ENCODE results near the gene NGFR. TPM values are rescaled to one million over a fixed set of nuclear protein-coding genes. Genes with fewer than 3 reads are reported as not detected.
A peak's percentile ranks its signal among the peaks of the same experiment; 100 is the strongest.
"Not testable (repeated sequence)": the region's sequence is repeated elsewhere in the genome, so short reads cannot be mapped to it uniquely, and the experiment has no call there.

Gene NGFR
- total RNA-seq, 2 donors from 2014 or later: 13.9 to 22.5 TPM

GRCh38 chr17:49497148-49498028, 2.3 kb downstream of the NGFR start:
- no peak for ATAC-seq (ENCODE audit: insufficient number of reproducible peaks, low FRiP score, low read depth)
- no peaks in the 10 kb centered on the region for H3K36me3 ChIP-seq
- peak; percentile 49 for DNase-seq (ENCODE audit: low spot score)
- no peaks in the 10 kb centered on the region for H3K27me3 ChIP-seq (replicated peaks; ENCODE audit: insufficient read depth)
- no peak overlapping the region for H3K27ac ChIP-seq
- TF ChIP-seq, protein P1, sequence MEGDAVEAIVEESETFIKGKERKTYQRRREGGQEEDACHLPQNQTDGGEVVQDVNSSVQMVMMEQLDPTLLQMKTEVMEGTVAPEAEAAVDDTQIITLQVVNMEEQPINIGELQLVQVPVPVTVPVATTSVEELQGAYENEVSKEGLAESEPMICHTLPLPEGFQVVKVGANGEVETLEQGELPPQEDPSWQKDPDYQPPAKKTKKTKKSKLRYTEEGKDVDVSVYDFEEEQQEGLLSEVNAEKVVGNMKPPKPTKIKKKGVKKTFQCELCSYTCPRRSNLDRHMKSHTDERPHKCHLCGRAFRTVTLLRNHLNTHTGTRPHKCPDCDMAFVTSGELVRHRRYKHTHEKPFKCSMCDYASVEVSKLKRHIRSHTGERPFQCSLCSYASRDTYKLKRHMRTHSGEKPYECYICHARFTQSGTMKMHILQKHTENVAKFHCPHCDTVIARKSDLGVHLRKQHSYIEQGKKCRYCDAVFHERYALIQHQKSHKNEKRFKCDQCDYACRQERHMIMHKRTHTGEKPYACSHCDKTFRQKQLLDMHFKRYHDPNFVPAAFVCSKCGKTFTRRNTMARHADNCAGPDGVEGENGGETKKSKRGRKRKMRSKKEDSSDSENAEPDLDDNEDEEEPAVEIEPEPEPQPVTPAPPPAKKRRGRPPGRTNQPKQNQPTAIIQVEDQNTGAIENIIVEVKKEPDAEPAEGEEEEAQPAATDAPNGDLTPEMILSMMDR (IDR thresholded peaks at IDR 0.05): no peak
- peak overlapping the region; percentile 77 for H3K4me3 ChIP-seq
- no peaks in the 10 kb centered on the region for H3K9me3 ChIP-seq
- peaks cover 18 to 29% of the 10 kb centered on the region in 2 donors for H3K4me1 ChIP-seq (ENCODE audit: control insufficient read depth in 1 of 2, low read depth in 2 of 2)

DNA sequence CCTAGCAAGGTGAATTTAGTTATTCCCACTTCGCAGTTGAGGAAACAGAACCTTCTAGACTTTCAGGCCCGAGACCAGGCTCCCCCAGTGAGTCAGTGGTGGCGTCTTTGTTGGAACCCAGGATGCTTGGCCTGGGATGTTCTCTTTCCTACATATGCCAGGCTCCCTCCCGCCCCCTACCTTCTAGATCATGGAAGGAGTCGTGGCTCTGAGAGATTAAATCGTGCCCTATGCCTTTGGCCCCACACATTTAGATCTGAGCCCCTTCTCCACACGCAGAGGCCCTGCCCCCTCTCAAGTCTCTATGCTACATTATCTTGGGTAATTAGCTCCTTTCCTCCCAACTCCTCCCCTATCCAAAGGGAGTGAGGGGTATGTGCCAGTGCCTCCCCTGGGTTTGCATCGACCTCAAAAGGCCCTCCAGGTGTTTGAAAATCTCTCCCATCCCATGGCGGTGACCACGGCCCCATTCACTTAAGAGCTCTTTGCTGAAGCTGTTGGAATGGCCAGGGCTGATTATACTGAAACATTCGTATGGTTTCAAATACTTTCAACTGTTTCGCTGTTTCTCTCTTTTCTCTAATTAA, 3.0 kb downstream of the NGFR start:
- Histone ChIP-seq H3K27me3 (replicated peaks; ENCODE audit: insufficient read depth) (no peaks in the 10 kb centered on the region), H3K4me3 (peak overlapping the region; percentile 77), H3K4me1 (ENCODE audit: control insufficient read depth in 1 of 2, low read depth in 2 of 2) (peaks cover 18 to 29% of the 10 kb centered on the region in 2 donors), H3K36me3 (no peaks in the 10 kb centered on the region), H3K9me3 (no peaks in the 10 kb centered on the region), H3K27ac (no peak overlapping the region)
- TF ChIP-seq, protein P1 (IDR thresholded peaks at IDR 0.05): no peak
- DNase-seq (ENCODE audit: low spot score) (no peak), ATAC-seq (ENCODE audit: insufficient number of reproducible peaks, low FRiP score, low read depth) (no peak)

DNA sequence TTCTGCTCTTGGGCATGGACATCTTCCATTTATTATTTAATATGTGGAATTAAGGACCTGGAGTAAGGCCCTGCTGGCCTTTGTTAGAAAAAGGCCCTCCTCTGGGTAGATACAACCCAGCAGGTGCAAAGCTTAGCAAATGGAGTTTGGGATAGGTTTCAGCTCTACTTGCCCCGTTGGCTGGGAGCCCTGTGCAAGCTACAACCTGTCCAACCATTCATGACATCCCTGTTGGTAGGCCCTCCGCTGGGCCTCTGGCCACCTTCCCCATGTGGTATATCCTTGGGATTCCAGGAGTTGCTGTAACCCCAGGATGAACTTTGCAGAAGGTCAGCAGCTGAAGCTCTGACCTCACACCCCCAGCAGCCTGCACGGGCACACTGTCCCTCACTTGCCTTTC, 6.4 kb downstream of the NGFR start:
- peaks cover 8 to 16% of the 10 kb centered on the region in 2 donors for H3K4me1 ChIP-seq (ENCODE audit: control insufficient read depth in 1 of 2, low read depth in 2 of 2)
- DNase-seq (ENCODE audit: low spot score): no peak
- no peak overlapping the region for H3K4me3 ChIP-seq
- H3K27me3 ChIP-seq (replicated peaks; ENCODE audit: insufficient read depth): no peaks in the 10 kb centered on the region
- ATAC-seq (ENCODE audit: insufficient number of reproducible peaks, low FRiP score, low read depth): no peak
- no peaks in the 10 kb centered on the region for H3K36me3 ChIP-seq
- TF ChIP-seq, protein P1 (IDR thresholded peaks at IDR 0.05): no peak
- H3K27ac ChIP-seq: no peak overlapping the region
- no peaks in the 10 kb centered on the region for H3K9me3 ChIP-seq

GRCh38 chr17:49502254-49502653, 7.2 kb downstream of the NGFR start:
- DNase-seq (ENCODE audit: low spot score): no peak
- Histone ChIP-seq H3K36me3 (no peaks in the 10 kb centered on the region), H3K4me3 (no peak overlapping the region), H3K4me1 (ENCODE audit: control insufficient read depth in 1 of 2, low read depth in 2 of 2) (peaks cover 4 to 8% of the 10 kb centered on the region in 2 donors), H3K9me3 (no peaks in the 10 kb centered on the region), H3K27ac (no peak overlapping the region), H3K27me3 (replicated peaks; ENCODE audit: insufficient read depth) (no peaks in the 10 kb centered on the region)
- TF ChIP-seq, protein P1 (IDR thresholded peaks at IDR 0.05): no peak
- ATAC-seq (ENCODE audit: insufficient number of reproducible peaks, low FRiP score, low read depth): no peak

GRCh38 chr17:49502680-49503079, 7.6 kb downstream of the NGFR start:
- not testable (repeated sequence) for ATAC-seq (ENCODE audit: insufficient number of reproducible peaks, low FRiP score, low read depth); H3K9me3 ChIP-seq; H3K4me3 ChIP-seq

More at GRCh38 chr17:49502680-49503079, 7.6 kb downstream of the NGFR start:
- H3K27me3 ChIP-seq (replicated peaks; ENCODE audit: insufficient read depth); H3K27ac ChIP-seq; DNase-seq (ENCODE audit: low spot score); H3K4me1 ChIP-seq (ENCODE audit: control insufficient read depth in 1 of 2, low read depth in 2 of 2); H3K36me3 ChIP-seq: not testable (repeated sequence)

All from thoracic aorta (tissue), 2 donors.